ENCODE results near the gene PORCN. TPM values are rescaled to one million over a fixed set of nuclear protein-coding genes. Genes with fewer than 3 reads are reported as not detected.
A peak's percentile ranks its signal among the peaks of the same experiment; 100 is the strongest.

Gene PORCN
- total and polyA plus RNA-seq, 2 of the 13 experiments (the other 11 are each of a cell fraction or from before 2014, with no cell fraction given): 3.9 to 5.8 TPM

DNA sequence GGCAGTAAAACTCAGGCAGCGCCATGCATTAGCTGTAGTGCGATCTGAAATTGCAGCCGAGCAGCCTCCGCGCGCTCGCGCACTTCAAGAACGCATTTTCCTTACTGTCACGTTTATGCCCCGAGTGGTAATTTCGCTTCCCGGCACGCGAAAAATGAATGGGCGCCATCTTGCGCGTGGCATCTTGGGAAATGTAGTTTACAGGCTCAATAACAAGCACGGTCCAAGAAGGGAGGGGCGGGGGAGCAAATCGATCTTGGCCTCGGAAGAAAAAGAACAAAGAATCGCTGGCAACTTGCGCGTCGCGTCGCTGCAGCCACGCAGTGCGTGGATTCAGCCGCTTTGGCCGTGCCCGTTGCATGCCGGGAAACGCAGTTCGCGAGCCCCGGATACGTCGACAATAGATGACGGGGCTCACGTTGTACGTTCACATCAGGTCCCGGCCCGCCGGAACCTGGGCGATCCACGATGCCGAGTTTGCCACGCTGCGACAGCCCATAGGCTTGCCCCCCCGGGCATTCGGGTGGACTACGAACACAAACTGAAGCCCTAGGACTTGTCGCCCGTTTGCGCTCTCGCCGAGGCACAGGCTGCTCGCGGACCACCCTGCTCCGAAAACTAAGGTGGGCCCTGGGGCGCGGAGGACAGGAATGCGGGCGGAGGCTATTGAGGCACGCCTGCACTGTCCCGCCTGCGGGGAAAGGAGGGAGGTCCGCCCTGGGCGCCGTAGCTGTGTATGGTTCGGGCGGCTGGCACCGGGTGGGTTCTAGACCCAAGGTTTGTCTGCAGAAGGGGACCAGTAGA lies 32.8 kb upstream of the PORCN start, which contains the start of gene FTSJ1 (continued):
- TF ChIP-seq GPBP1L1 (CRISPR knock-in tag; IDR thresholded peaks at IDR 0.05) (no peak), ZNF282 (IDR thresholded peaks at IDR 0.05; ENCODE audit: partially characterized antibody) (no peak), ZC3H4 (CRISPR knock-in tag; IDR thresholded peaks at IDR 0.05; ENCODE audit: borderline replicate concordance) (no peak), ZSCAN12 (CRISPR knock-in tag; IDR thresholded peaks at IDR 0.05) (no peak), ZNF770 (CRISPR knock-in tag; IDR thresholded peaks at IDR 0.05) (peak; percentile 27; the same call in 1 of the 2 replicates), ZNF709 (CRISPR knock-in tag; IDR thresholded peaks at IDR 0.05) (0 out of 2 replicates have a peak, but pooled peaks have one; percentile 24), ZBTB38 (CRISPR knock-in tag; IDR thresholded peaks at IDR 0.05) (0 out of 2 replicates have a peak, but pooled peaks have one; percentile 19), ZBTB4 (CRISPR knock-in tag; IDR thresholded peaks at IDR 0.05; ENCODE audit: borderline replicate concordance) (no peak), GATAD1 (CRISPR knock-in tag; IDR thresholded peaks at IDR 0.05) (peak; percentile 85), NFE2 (CRISPR knock-in tag; IDR thresholded peaks at IDR 0.05) (no peak), HINFP (CRISPR knock-in tag; IDR thresholded peaks at IDR 0.05; ENCODE audit: low read depth) (no peak), ISL2 (CRISPR knock-in tag; IDR thresholded peaks at IDR 0.05) (peak; percentile 51; the same call in 1 of the 2 replicates), ZNF431 (CRISPR knock-in tag; IDR thresholded peaks at IDR 0.05; ENCODE audit: borderline replicate concordance, low read depth) (no peak)
- TF ChIP-seq, protein P1, sequence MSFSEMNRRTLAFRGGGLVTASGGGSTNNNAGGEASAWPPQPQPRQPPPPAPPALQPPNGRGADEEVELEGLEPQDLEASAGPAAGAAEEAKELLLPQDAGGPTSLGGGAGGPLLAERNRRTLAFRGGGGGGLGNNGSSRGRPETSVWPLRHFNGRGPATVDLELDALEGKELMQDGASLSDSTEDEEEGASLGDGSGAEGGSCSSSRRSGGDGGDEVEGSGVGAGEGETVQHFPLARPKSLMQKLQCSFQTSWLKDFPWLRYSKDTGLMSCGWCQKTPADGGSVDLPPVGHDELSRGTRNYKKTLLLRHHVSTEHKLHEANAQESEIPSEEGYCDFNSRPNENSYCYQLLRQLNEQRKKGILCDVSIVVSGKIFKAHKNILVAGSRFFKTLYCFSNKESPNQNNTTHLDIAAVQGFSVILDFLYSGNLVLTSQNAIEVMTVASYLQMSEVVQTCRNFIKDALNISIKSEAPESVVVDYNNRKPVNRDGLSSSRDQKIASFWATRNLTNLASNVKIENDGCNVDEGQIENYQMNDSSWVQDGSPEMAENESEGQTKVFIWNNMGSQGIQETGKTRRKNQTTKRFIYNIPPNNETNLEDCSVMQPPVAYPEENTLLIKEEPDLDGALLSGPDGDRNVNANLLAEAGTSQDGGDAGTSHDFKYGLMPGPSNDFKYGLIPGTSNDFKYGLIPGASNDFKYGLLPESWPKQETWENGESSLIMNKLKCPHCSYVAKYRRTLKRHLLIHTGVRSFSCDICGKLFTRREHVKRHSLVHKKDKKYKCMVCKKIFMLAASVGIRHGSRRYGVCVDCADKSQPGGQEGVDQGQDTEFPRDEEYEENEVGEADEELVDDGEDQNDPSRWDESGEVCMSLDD (CRISPR knock-in tag; IDR thresholded peaks at IDR 0.05; ENCODE audit: borderline replicate concordance): no peak
- TF ChIP-seq, protein P2, sequence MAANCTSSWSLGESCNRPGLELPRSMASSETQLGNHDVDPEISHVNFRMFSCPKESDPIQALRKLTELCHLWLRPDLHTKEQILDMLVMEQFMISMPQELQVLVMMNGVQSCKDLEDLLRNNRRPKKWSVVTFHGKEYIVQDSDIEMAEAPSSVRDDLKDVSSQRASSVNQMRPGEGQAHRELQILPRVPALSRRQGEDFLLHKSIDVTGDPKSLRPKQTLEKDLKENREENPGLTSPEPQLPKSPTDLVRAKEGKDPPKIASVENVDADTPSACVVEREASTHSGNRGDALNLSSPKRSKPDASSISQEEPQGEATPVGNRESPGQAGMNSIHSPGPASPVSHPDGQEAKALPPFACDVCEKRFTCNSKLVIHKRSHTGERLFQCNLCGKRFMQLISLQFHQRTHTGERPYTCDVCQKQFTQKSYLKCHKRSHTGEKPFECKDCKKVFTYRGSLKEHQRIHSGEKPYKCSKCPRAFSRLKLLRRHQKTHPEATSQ (CRISPR knock-in tag; IDR thresholded peaks at IDR 0.05; ENCODE audit: borderline replicate concordance): no peak

Measured in HepG2 (cell line).